Osteoblast (primary cell): ENCODE data around the gene AIRE. TPM values are rescaled to one million over a fixed set of nuclear protein-coding genes. Genes with fewer than 3 reads are reported as not detected.

Source experiments
- DNase-seq: peaks from one replicate; pipeline ENCODE4 v3.0.0; 2011; ENCODE audit warnings: low spot score, mixed read lengths; ENCODE audit not compliant: insufficient read length; ENCODE audit errors: missing footprints
- H2AFZ ChIP-seq: 2 replicates; pipeline ENCODE4 v1.6.0; 2011; ENCODE audit warnings: mild to moderate bottlenecking, low read length
- H3K27ac ChIP-seq: 2 replicates; pipeline ENCODE4 v1.5.1; 2011; ENCODE audit warnings: mild to moderate bottlenecking, low read depth, low read length, moderate library complexity
- H3K27me3 ChIP-seq: 2 replicates; pipeline ENCODE4 v1.6.0; 2012; ENCODE audit warnings: mild to moderate bottlenecking, control low read depth, inconsistent platforms, low read length, moderate library complexity; ENCODE audit not compliant: insufficient read depth
- H3K36me3 ChIP-seq: 2 replicates; pipeline ENCODE4 v1.5.1; 2011; ENCODE audit warnings: mild to moderate bottlenecking, low read length, control low read depth, moderate library complexity; ENCODE audit not compliant: insufficient read depth
- H3K4me1 ChIP-seq: 2 replicates; pipeline ENCODE4 v1.5.1; 2011; ENCODE audit warnings: mild to moderate bottlenecking, low read length, control low read depth, moderate library complexity; ENCODE audit not compliant: insufficient read depth
- H3K4me2 ChIP-seq: 2 replicates; pipeline ENCODE4 v1.6.0; 2011; ENCODE audit warnings: mild to moderate bottlenecking, low read length; ENCODE audit not compliant: insufficient read depth
- H3K4me3 ChIP-seq: fragments of 200-600 bp; sonication (generic); 3 replicates; pipeline ENCODE4 v1.5.1; 2012; ENCODE audit warnings: mild to moderate bottlenecking, low read length, inconsistent platforms; ENCODE audit not compliant: insufficient read depth
- H3K79me2 ChIP-seq: 2 replicates; pipeline ENCODE4 v1.6.0; 2012; ENCODE audit warnings: mild to moderate bottlenecking, low read length, control low read depth, inconsistent platforms; ENCODE audit not compliant: insufficient read depth
- H3K9me3 ChIP-seq: 2 replicates; pipeline ENCODE4 v1.5.1; 2011; ENCODE audit warnings: low read depth, low read length, control low read depth
- H4K20me1 ChIP-seq: 2 replicates; pipeline ENCODE4 v1.6.0; 2012; ENCODE audit warnings: mild to moderate bottlenecking, low read length, control low read depth; ENCODE audit not compliant: insufficient read depth
- CTCF ChIP-seq: IDR thresholded peaks from 2 replicates; pipeline ENCODE4 v1.5.1; 2011; ENCODE audit warnings: mild to moderate bottlenecking, low read depth, low read length, moderate library complexity; ENCODE audit errors: extremely low read depth
- total RNA-seq: library from RNA; depleted of rRNA; stranded (reverse); fragments of >200 nt; gene quantifications from 2 replicates; pipeline ENCODE4 v1.2.3, GENCODE V29; 2012

Gene AIRE
- total RNA-seq, 1 donor = not detected

- DNase-seq = no peak
- no peak overlapping the region for H3K27ac ChIP-seq
- no peaks in the 10 kb centered on the region for H3K79me2 ChIP-seq
- no peaks in the 10 kb centered on the region for H3K27me3 ChIP-seq
- no peak for TF ChIP-seq CTCF
- no peaks in the 10 kb centered on the region for H3K4me1 ChIP-seq
- H3K4me3 ChIP-seq = no peak overlapping the region
- peaks cover 6% of the 10 kb centered on the region for H3K36me3 ChIP-seq
- no peak overlapping the region for H2AFZ ChIP-seq
- H3K4me2 ChIP-seq = no peak overlapping the region
- H4K20me1 ChIP-seq = no peaks in the 10 kb centered on the region
- no peaks in the 10 kb centered on the region for H3K9me3 ChIP-seq
Measured at GRCh38 chr21:44331650-44332307, 46.1 kb downstream of the AIRE start.

- H2AFZ ChIP-seq = no peak overlapping the region
Measured at GRCh38 chr21:44332383-44332782, 46.7 kb downstream of the AIRE start.

GRCh38 chr21:44332965-44333364 is 47.3 kb downstream of the AIRE start:
- DNase-seq = no peak
- TF ChIP-seq CTCF = no peak
- H3K36me3 ChIP-seq = peaks cover 6% of the 10 kb centered on the region
- no peaks in the 10 kb centered on the region for H3K9me3 ChIP-seq
- no peaks in the 10 kb centered on the region for H3K79me2 ChIP-seq
- no peak overlapping the region for H3K27ac ChIP-seq
- peaks cover 1% of the 10 kb centered on the region for H3K4me1 ChIP-seq
- no peak overlapping the region for H3K4me2 ChIP-seq
- no peak overlapping the region for H2AFZ ChIP-seq
- no peaks in the 10 kb centered on the region for H4K20me1 ChIP-seq
- H3K4me3 ChIP-seq = no peak overlapping the region
- no peaks in the 10 kb centered on the region for H3K27me3 ChIP-seq

More at GRCh38 chr21:44332383-44332782, 46.7 kb downstream of the AIRE start:
- H4K20me1 ChIP-seq = no peaks in the 10 kb centered on the region
- H3K36me3 ChIP-seq = peaks cover 6% of the 10 kb centered on the region
- TF ChIP-seq CTCF = no peak
- H3K4me2 ChIP-seq = no peak overlapping the region
- no peak overlapping the region for H3K27ac ChIP-seq
- no peaks in the 10 kb centered on the region for H3K4me1 ChIP-seq
- no peaks in the 10 kb centered on the region for H3K27me3 ChIP-seq
- no peak overlapping the region for H3K4me3 ChIP-seq
- no peaks in the 10 kb centered on the region for H3K9me3 ChIP-seq
- no peak for DNase-seq
- no peaks in the 10 kb centered on the region for H3K79me2 ChIP-seq

- H3K9me3 ChIP-seq = no peaks in the 10 kb centered on the region
- peaks cover 3% of the 10 kb centered on the region for H4K20me1 ChIP-seq
- no peak overlapping the region for H3K4me3 ChIP-seq
- no peak overlapping the region for H3K27ac ChIP-seq
- no peak overlapping the region for H2AFZ ChIP-seq
- H3K4me2 ChIP-seq = no peak overlapping the region
- H3K79me2 ChIP-seq = no peaks in the 10 kb centered on the region
- no peak for TF ChIP-seq CTCF
- peaks cover 6% of the 10 kb centered on the region for H3K36me3 ChIP-seq
- peaks cover 6% of the 10 kb centered on the region for H3K4me1 ChIP-seq
- no peaks in the 10 kb centered on the region for H3K27me3 ChIP-seq
- DNase-seq = no peak
Measured at GRCh38 chr21:44333509-44334328, 48.0 kb downstream of the AIRE start.
